ENCODE data around the gene THEM4. TPM values are rescaled to one million over a fixed set of nuclear protein-coding genes. Genes with fewer than 3 reads are reported as not detected.

Gene THEM4
- total RNA-seq, 3 donors from 2014 or later (not counting 1 experiment from before 2014, with no cell fraction given): 11.9 to 16.2 (median 15.5) TPM

DNA sequence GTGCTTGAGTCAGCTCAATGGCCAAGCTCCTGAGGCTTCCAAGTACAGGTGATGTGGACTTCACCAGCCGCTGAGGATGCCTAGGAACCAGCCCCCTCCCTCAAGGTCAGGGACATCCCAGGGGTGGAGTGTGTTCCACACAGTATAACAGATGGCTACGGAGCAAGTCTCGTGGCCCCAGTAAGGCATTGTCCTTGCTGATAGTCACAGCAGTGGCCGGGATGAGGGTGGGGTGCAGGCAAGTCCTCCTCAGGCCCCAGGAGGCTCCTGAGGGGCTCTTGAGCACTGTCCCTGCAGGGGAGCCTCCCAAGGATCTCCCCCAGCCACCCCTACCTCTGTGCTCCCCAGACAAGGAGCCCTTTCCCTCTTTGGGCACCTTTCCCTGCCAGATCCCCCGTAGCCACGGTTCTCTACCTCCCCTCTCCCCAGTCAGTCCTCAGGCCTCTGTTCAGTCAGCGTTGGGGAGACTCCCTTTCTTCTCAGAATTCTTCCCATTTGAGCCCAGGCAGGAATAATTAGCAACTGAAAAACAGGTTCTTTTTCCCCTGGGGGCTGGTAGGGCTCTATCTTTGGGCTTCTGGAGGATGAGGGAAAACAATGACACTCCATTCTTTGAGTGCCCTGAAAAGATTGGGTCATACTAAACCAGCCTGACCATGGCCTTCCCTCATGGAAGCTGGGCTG, 48.7 kb downstream of the THEM4 start:
- H3K36me3 Mint-ChIP-seq: no peaks in the 10 kb centered on the region
- no peak overlapping the region for H3K4me3 ChIP-seq (ENCODE audit: low read length)
- no peaks in the 10 kb centered on the region for H3K4me1 ChIP-seq (ENCODE audit: control insufficient read depth, insufficient read depth, low read length)
- peaks cover 0 to 10% of the 10 kb centered on the region in 2 donors for H3K27me3 Mint-ChIP-seq (ENCODE audit: low read depth in 2 of 2)
- no peak overlapping the region for H3K27ac Mint-ChIP-seq
- no peak overlapping the region for H3K4me3 Mint-ChIP-seq
- DNase-seq (no peak), ATAC-seq (no peak)
- H3K27me3 ChIP-seq (ENCODE audit: control insufficient read depth, insufficient read depth, low read length): no peaks in the 10 kb centered on the region
- no peak overlapping the region for H3K27ac ChIP-seq (ENCODE audit: low read length)
- TF ChIP-seq, protein P1, sequence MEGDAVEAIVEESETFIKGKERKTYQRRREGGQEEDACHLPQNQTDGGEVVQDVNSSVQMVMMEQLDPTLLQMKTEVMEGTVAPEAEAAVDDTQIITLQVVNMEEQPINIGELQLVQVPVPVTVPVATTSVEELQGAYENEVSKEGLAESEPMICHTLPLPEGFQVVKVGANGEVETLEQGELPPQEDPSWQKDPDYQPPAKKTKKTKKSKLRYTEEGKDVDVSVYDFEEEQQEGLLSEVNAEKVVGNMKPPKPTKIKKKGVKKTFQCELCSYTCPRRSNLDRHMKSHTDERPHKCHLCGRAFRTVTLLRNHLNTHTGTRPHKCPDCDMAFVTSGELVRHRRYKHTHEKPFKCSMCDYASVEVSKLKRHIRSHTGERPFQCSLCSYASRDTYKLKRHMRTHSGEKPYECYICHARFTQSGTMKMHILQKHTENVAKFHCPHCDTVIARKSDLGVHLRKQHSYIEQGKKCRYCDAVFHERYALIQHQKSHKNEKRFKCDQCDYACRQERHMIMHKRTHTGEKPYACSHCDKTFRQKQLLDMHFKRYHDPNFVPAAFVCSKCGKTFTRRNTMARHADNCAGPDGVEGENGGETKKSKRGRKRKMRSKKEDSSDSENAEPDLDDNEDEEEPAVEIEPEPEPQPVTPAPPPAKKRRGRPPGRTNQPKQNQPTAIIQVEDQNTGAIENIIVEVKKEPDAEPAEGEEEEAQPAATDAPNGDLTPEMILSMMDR (IDR thresholded peaks at IDR 0.05): no peak
- intact Hi-C loops (cut with micrococcal nuclease): no loop called here
- 95% methylated on average over 7 of the region's 7 CpGs for WGBS (ENCODE audit: insufficient coverage)
- no peaks in the 10 kb centered on the region for H3K9me3 ChIP-seq (ENCODE audit: control insufficient read depth, insufficient read depth, low read length)
- no peaks in the 10 kb centered on the region for H3K9me3 Mint-ChIP-seq
- no peaks in the 10 kb centered on the region for H3K36me3 ChIP-seq (ENCODE audit: control insufficient read depth, insufficient read depth, low read length)
- no peaks in the 10 kb centered on the region for H3K4me1 Mint-ChIP-seq

GRCh38 chr1:151859891-151860293, 49.4 kb downstream of the THEM4 start:
- Mint-ChIP-seq H3K4me3 (no peak overlapping the region), H3K27ac (no peak overlapping the region), H3K9me3 (no peaks in the 10 kb centered on the region), H3K4me1 (no peaks in the 10 kb centered on the region), H3K27me3 (ENCODE audit: low read depth in 2 of 2) (peaks cover 0 to 6% of the 10 kb centered on the region in 2 donors), H3K36me3 (no peaks in the 10 kb centered on the region)
- intact Hi-C loops (cut with micrococcal nuclease): no loop called here
- ATAC-seq: no peak
- TF ChIP-seq, protein P1 (IDR thresholded peaks at IDR 0.05): no peak
- no peaks in the 10 kb centered on the region for H3K9me3 ChIP-seq (ENCODE audit: control insufficient read depth, insufficient read depth, low read length)
- H3K27ac ChIP-seq (ENCODE audit: low read length): no peak overlapping the region
- no peak overlapping the region for H3K4me3 ChIP-seq (ENCODE audit: low read length)
- DNase-seq: no peak
- H3K36me3 ChIP-seq (ENCODE audit: control insufficient read depth, insufficient read depth, low read length): no peaks in the 10 kb centered on the region
- WGBS (ENCODE audit: insufficient coverage): 62% methylated on average over 5 of the region's 6 CpGs
- H3K4me1 ChIP-seq (ENCODE audit: control insufficient read depth, insufficient read depth, low read length): no peaks in the 10 kb centered on the region
- no peaks in the 10 kb centered on the region for H3K27me3 ChIP-seq (ENCODE audit: control insufficient read depth, insufficient read depth, low read length)

GRCh38 chr1:151858886-151859665, 50.2 kb downstream of the THEM4 start:
- no peak overlapping the region for H3K27ac ChIP-seq (ENCODE audit: low read length)
- H3K36me3 ChIP-seq (ENCODE audit: control insufficient read depth, insufficient read depth, low read length): no peaks in the 10 kb centered on the region
- TF ChIP-seq, protein P1 (IDR thresholded peaks at IDR 0.05): no peak
- ATAC-seq (no peak), DNase-seq (no peak)
- Mint-ChIP-seq H3K27me3 (ENCODE audit: low read depth in 2 of 2) (peaks cover 0 to 6% of the 10 kb centered on the region in 2 donors), H3K9me3 (no peaks in the 10 kb centered on the region), H3K36me3 (no peaks in the 10 kb centered on the region), H3K4me1 (no peaks in the 10 kb centered on the region), H3K27ac (no peak overlapping the region), H3K4me3 (no peak overlapping the region)
- WGBS (ENCODE audit: insufficient coverage): 87% methylated on average over 6 of the region's 6 CpGs
- H3K4me3 ChIP-seq (ENCODE audit: low read length): no peak overlapping the region
- intact Hi-C loops (cut with micrococcal nuclease): no loop called here
- H3K9me3 ChIP-seq (ENCODE audit: control insufficient read depth, insufficient read depth, low read length): no peaks in the 10 kb centered on the region
- no peaks in the 10 kb centered on the region for H3K27me3 ChIP-seq (ENCODE audit: control insufficient read depth, insufficient read depth, low read length)
- H3K4me1 ChIP-seq (ENCODE audit: control insufficient read depth, insufficient read depth, low read length): no peaks in the 10 kb centered on the region
